CD4-positive, alpha-beta T cell treated with Interleukin-21 for 1 hour (primary cell): ENCODE results near the gene MMEL1.

Source experiments
- DNase-seq: peaks from one replicate; pipeline ENCODE4 v3.0.0-alpha.2; 2020

The MMEL1 gene

GRCh38 chr1:2642131-2642559 is 9.3 kb upstream of the MMEL1 start:
- DNase-seq: no peak

- DNase-seq: no peak
Observed at GRCh38 chr1:2641381-2642130, 8.7 kb upstream of the MMEL1 start.

- no peak for DNase-seq
Observed at GRCh38 chr1:2640626-2641025, 7.8 kb upstream of the MMEL1 start.

- no peak for DNase-seq
Observed at GRCh38 chr1:2639607-2640521, 7.0 kb upstream of the MMEL1 start.

GRCh38 chr1:2639203-2639602 is 6.4 kb upstream of the MMEL1 start:
- DNase-seq: no peak

- DNase-seq: no peak
Observed at GRCh38 chr1:2638466-2639115, 5.8 kb upstream of the MMEL1 start.

GRCh38 chr1:2637442-2638145 is 4.8 kb upstream of the MMEL1 start:
- DNase-seq: no peak

- DNase-seq: no peak
Observed at GRCh38 chr1:2636733-2637132, 3.9 kb upstream of the MMEL1 start.

GRCh38 chr1:2635361-2636010 is 2.7 kb upstream of the MMEL1 start:
- no peak for DNase-seq

- DNase-seq: no peak
Observed at GRCh38 chr1:2633936-2634491, 1.2 kb upstream of the MMEL1 start.

- DNase-seq: no peak
Observed at GRCh38 chr1:2633366-2633935, 635 bp upstream of the MMEL1 start.

GRCh38 chr1:2632051-2632430 is 775 bp downstream of the MMEL1 start:
- no peak for DNase-seq

- DNase-seq: no peak
Observed at GRCh38 chr1:2631136-2632050, 1.4 kb downstream of the MMEL1 start.

- no peak for DNase-seq
Observed at GRCh38 chr1:2630498-2631135, 2.2 kb downstream of the MMEL1 start.

- no peak for DNase-seq
Observed at GRCh38 chr1:2629627-2630497, 3.0 kb downstream of the MMEL1 start.

GRCh38 chr1:2628933-2629626 is 3.7 kb downstream of the MMEL1 start:
- DNase-seq: no peak

- DNase-seq: no peak
Observed at GRCh38 chr1:2628191-2628932, 4.5 kb downstream of the MMEL1 start.

- no peak for DNase-seq
Observed at GRCh38 chr1:2627746-2628145, 5.1 kb downstream of the MMEL1 start.
